Lower leg skin (tissue), 4 donors: ENCODE measurements around the gene G3BP1. TPM values are rescaled to one million over a fixed set of nuclear protein-coding genes. Genes with fewer than 3 reads are reported as not detected.

Experiments
- DNase-seq, 2 donors: peaks; one replicate each; pipeline ENCODE4 v3.0.0-alpha.2; 2019; ENCODE audit warnings: low spot score in 2 of 2
- H3K4me3 ChIP-seq: fragments of 200-600 bp; sonication (generic); 2 replicates; pipeline ENCODE4 v1.5.1; 2017; ENCODE audit warnings: mild to moderate bottlenecking, low read depth; ENCODE audit not compliant: poor library complexity, severe bottlenecking
- POLR2A ChIP-seq, 2 donors: fragments of 450-650 bp; IDR thresholded peaks; one replicate each; pipeline ENCODE4 v1.6.1; 2016 to 2017; ENCODE audit warnings: antibody characterized with exemption in 2 of 2, mild to moderate bottlenecking in 1 of 2, moderate library complexity in 1 of 2
- WGBS, 2 donors: methylation state at CpG; one replicate each; pipeline ENCODE4 v1.1.5; 2018; 5-methylcytosine and 5-hydroxymethylcytosine counted together
- intact Hi-C: fragments of 100-400 bp; cut with DNase I; formaldehyde crosslinking; loops from one replicate; pipeline ENCODE4 v1.15.0; 2023; ENCODE audit warnings: low total_unique reads
- total RNA-seq, 4 donors: library from RNA; depleted of rRNA; stranded (reverse); fragments of >200 nt; gene quantifications; one replicate each; pipeline ENCODE4 v1.1.0, GENCODE V29; 2016
- TF ChIP-seq, protein P1 (sequence below), 3 donors: fragments of 450-650 bp; IDR thresholded peaks; one replicate each; pipeline ENCODE4 v1.5.1; 2016; ENCODE audit warnings: antibody characterized with exemption in 3 of 3, mild to moderate bottlenecking in 3 of 3, moderate library complexity in 2 of 3

G3BP1 gene
- total RNA-seq, 4 donors from 2014 or later: 85.9 to 192 (median 102) TPM

DNA sequence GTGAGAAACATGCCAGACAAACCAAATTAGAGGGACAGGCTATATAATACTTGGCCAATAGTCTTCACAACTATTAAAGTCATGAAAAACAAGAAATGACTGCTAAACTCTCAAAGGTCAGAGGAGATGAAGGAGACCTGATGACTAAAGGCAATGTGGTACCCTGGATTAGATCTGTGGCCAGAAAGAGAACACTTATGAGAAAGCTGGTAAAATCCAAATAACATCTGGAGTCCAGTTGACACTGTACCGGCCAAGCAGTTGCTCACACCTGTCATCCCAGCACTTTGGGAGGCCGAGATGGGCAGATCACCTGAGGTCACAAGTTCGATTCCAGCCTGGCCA, 37.7 kb upstream of the G3BP1 start:
- no peak overlapping the region for H3K4me3 ChIP-seq
- intact Hi-C loops: no loop called here
- no peak for DNase-seq
- TF ChIP-seq, protein P1, sequence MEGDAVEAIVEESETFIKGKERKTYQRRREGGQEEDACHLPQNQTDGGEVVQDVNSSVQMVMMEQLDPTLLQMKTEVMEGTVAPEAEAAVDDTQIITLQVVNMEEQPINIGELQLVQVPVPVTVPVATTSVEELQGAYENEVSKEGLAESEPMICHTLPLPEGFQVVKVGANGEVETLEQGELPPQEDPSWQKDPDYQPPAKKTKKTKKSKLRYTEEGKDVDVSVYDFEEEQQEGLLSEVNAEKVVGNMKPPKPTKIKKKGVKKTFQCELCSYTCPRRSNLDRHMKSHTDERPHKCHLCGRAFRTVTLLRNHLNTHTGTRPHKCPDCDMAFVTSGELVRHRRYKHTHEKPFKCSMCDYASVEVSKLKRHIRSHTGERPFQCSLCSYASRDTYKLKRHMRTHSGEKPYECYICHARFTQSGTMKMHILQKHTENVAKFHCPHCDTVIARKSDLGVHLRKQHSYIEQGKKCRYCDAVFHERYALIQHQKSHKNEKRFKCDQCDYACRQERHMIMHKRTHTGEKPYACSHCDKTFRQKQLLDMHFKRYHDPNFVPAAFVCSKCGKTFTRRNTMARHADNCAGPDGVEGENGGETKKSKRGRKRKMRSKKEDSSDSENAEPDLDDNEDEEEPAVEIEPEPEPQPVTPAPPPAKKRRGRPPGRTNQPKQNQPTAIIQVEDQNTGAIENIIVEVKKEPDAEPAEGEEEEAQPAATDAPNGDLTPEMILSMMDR (IDR thresholded peaks at IDR 0.05): no peak
- TF ChIP-seq POLR2A (IDR thresholded peaks at IDR 0.05): no peak
- WGBS, 2 donors: 95 to 97% methylated on average over 3 of the region's 3 CpGs

GRCh38 chr5:151735646-151736045, 36.1 kb upstream of the G3BP1 start:
- WGBS, 2 donors: 91 to 96% methylated on average over 1 of the region's 1 CpG
- DNase-seq: no peak
- intact Hi-C loops: no loop called here
- H3K4me3 ChIP-seq: no peak overlapping the region
- no peak for TF ChIP-seq POLR2A (IDR thresholded peaks at IDR 0.05)
- TF ChIP-seq, protein P1 (IDR thresholded peaks at IDR 0.05): no peak

DNA sequence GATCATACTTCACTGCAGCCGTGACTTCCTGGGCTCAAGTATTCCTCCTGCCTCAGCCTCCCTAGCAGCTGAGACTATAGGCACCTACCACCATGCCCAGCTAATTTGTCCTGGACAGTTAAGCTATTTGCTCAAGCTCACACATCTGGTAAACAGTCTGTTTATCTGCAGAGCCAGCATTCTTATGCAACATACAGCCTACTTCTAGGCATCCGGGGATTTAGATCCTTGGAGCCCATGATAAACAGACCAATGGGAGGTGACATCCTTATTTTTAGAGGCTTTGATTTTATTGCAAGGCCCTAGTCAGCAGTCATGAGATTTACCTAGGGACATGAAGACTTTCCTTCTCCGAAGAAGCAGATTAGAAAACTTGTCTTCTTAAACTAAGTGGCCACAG, 34.3 kb upstream of the G3BP1 start:
- TF ChIP-seq POLR2A (IDR thresholded peaks at IDR 0.05): no peak
- TF ChIP-seq, protein P1 (IDR thresholded peaks at IDR 0.05): no peak
- intact Hi-C loops: no loop called here
- DNase-seq: no peak
- no peak overlapping the region for H3K4me3 ChIP-seq
- 78 to 88% methylated on average over 3 of the region's 3 CpGs for WGBS, 2 donors

- WGBS, 2 donors: 55 to 60% methylated on average over 9 of the region's 9 CpGs
- no peak for DNase-seq
- TF ChIP-seq POLR2A (IDR thresholded peaks at IDR 0.05): no peak
- TF ChIP-seq, protein P1 (IDR thresholded peaks at IDR 0.05): no peak
- intact Hi-C loops: no loop called here
- H3K4me3 ChIP-seq: no peak overlapping the region
These were observed 33.5 kb upstream of the G3BP1 start for GRCh38 chr5:151738125-151738848.

GRCh38 chr5:151739395-151739794, 32.4 kb upstream of the G3BP1 start:
- H3K4me3 ChIP-seq: no peak overlapping the region
- intact Hi-C loops: no loop called here
- TF ChIP-seq, protein P1 (IDR thresholded peaks at IDR 0.05): no peak
- no peak for TF ChIP-seq POLR2A (IDR thresholded peaks at IDR 0.05)
- 85 to 87% methylated on average over 2 of the region's 2 CpGs for WGBS, 2 donors
- DNase-seq: no peak

DNA sequence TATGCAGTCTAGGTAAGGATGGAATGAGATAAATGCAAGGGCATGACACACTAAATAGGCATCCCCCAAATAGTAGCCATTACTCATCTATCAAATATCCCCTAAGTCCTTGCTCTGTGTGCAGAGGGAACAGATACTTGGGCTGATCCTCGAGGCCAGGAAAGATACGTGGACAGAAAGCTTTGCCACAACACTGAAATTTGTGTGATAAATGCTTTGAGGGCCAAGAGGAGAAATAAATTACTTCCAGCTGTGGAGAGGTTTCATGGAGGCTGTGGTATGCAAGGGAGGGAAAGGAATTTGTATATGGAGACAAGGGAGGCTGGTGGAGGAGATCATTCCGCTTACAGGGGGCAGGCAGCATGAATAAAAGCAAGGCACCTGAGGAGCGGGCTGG, 31.8 kb upstream of the G3BP1 start:
- intact Hi-C loops: loop anchor here (5.0 to 10.0 kb wide), 2 partner anchors 83 to 295 kb away; partner anchors contain the start of gene SLC36A1
- H3K4me3 ChIP-seq: no peak overlapping the region
- TF ChIP-seq, protein P1 (IDR thresholded peaks at IDR 0.05): no peak
- no peak for TF ChIP-seq POLR2A (IDR thresholded peaks at IDR 0.05)
- 51 to 61% methylated on average over 4 of the region's 4 CpGs for WGBS, 2 donors
- no peak for DNase-seq
